Neural crest cell (in vitro differentiated cells): Measurements from ENCODE around the gene TMCO2. TPM values are rescaled to one million over a fixed set of nuclear protein-coding genes. Genes with fewer than 3 reads are reported as not detected.
"Not testable (repeated sequence)": the region's sequence is repeated elsewhere in the genome, so short reads cannot be mapped to it uniquely, and the experiment has no call there.

Experiments
- DNase-seq: peaks from one replicate; pipeline ENCODE4 v3.0.0; 2021; ENCODE audit warnings: low read depth, mixed read lengths, low spot score
- H3K27ac Mint-ChIP-seq: one replicate; pipeline ENCODE4 v1.8.0; 2021; ENCODE audit warnings: mild to moderate bottlenecking, mixed read lengths; ENCODE audit not compliant: unreplicated experiment
- H3K27me3 Mint-ChIP-seq: 2 replicates; pipeline ENCODE4 v1.8.0; 2021; ENCODE audit warnings: low read depth, mild to moderate bottlenecking, mixed read lengths
- H3K36me3 Mint-ChIP-seq: 2 replicates; pipeline ENCODE4 v1.8.0; 2021; ENCODE audit warnings: low read depth, mild to moderate bottlenecking, mixed read lengths
- H3K4me1 Mint-ChIP-seq: 2 replicates; pipeline ENCODE4 v1.8.0; 2021; ENCODE audit warnings: mixed read lengths
- H3K4me3 Mint-ChIP-seq: one replicate; pipeline ENCODE4 v1.8.0; 2021; ENCODE audit warnings: mild to moderate bottlenecking, mixed read lengths
- H3K9me3 Mint-ChIP-seq: 2 replicates; pipeline ENCODE4 v1.8.0; 2021; ENCODE audit warnings: mixed read lengths
- CTCF ChIP-seq: fragments of 200-600 bp; sonication (generic); conservative IDR thresholded peaks from 2 replicates; pipeline ENCODE4 v1.5.0; 2021; ENCODE audit warnings: antibody characterized with exemption, mild to moderate bottlenecking
- long read RNA-seq: library from polyadenylated mRNA; unstranded; transcript quantifications from one replicate; pipeline ENCODE4 v2.0.0, GENCODE V29; 2020
- total RNA-seq: library from RNA; stranded (reverse); gene quantifications from 2 replicates; pipeline ENCODE4 v1.2.1, GENCODE V29; 2021

Gene TMCO2
- not detected in 2 replicates for total RNA-seq
- long read RNA-seq = 0 reads

- no peak for DNase-seq
- Mint-ChIP-seq H3K36me3 (no peaks in the 10 kb centered on the region), H3K9me3 (no peaks in the 10 kb centered on the region), H3K27me3 (no peaks in the 10 kb centered on the region), H3K27ac (no peak within 1 kb of the TSS), H3K4me1 (no peaks in the 10 kb centered on the region), H3K4me3 (no peak within 1 kb of the TSS)
- TF ChIP-seq CTCF = no peak
Observed at GRCh38 chr1:40247655-40248054, at the start of gene TMCO2. TMCO2 (plus strand) TSS chr1:40247937; CDS start chr1:40247994, 57 bp downstream.

- no peak overlapping the region for H3K4me3 Mint-ChIP-seq
- H3K4me1 Mint-ChIP-seq = no peaks in the 10 kb centered on the region
- DNase-seq = no peak
- H3K9me3 Mint-ChIP-seq = no peaks in the 10 kb centered on the region
- no peak for TF ChIP-seq CTCF
- no peaks in the 10 kb centered on the region for H3K36me3 Mint-ChIP-seq
- H3K27ac Mint-ChIP-seq = no peak overlapping the region
- H3K27me3 Mint-ChIP-seq = no peaks in the 10 kb centered on the region
Observed at GRCh38 chr1:40199126-40199525, 48.6 kb upstream of the TMCO2 start.

- Mint-ChIP-seq H3K4me3 (no peak overlapping the region), H3K9me3 (no peaks in the 10 kb centered on the region), H3K4me1 (no peaks in the 10 kb centered on the region), H3K27me3 (no peaks in the 10 kb centered on the region), H3K36me3 (peaks cover 5% of the 10 kb centered on the region), H3K27ac (no peak overlapping the region)
- DNase-seq = no peak
- no peak for TF ChIP-seq CTCF
Observed at GRCh38 chr1:40204856-40205255, 42.9 kb upstream of the TMCO2 start.

GRCh38 chr1:40210511-40211204 lies 37.1 kb upstream of the TMCO2 start:
- H3K4me1 Mint-ChIP-seq = no peaks in the 10 kb centered on the region
- H3K4me3 Mint-ChIP-seq = no peak overlapping the region
- no peaks in the 10 kb centered on the region for H3K9me3 Mint-ChIP-seq
- no peaks in the 10 kb centered on the region for H3K27me3 Mint-ChIP-seq
- DNase-seq = no peak
- no peak for TF ChIP-seq CTCF
- H3K27ac Mint-ChIP-seq = no peak overlapping the region
- H3K36me3 Mint-ChIP-seq = peaks cover 5% of the 10 kb centered on the region

GRCh38 chr1:40218333-40218732 lies 29.4 kb upstream of the TMCO2 start:
- no peak for DNase-seq
- H3K36me3 Mint-ChIP-seq = peaks cover 4% of the 10 kb centered on the region
- no peak overlapping the region for H3K27ac Mint-ChIP-seq
- no peaks in the 10 kb centered on the region for H3K4me1 Mint-ChIP-seq
- no peak overlapping the region for H3K4me3 Mint-ChIP-seq
- TF ChIP-seq CTCF = no peak
- H3K9me3 Mint-ChIP-seq = no peaks in the 10 kb centered on the region
- H3K27me3 Mint-ChIP-seq = no peaks in the 10 kb centered on the region

GRCh38 chr1:40221471-40221905 lies 26.2 kb upstream of the TMCO2 start:
- not testable (repeated sequence) for H3K27me3 Mint-ChIP-seq, H3K27ac Mint-ChIP-seq, H3K4me1 Mint-ChIP-seq, H3K36me3 Mint-ChIP-seq, DNase-seq, H3K9me3 Mint-ChIP-seq, H3K4me3 Mint-ChIP-seq
